CD1c-positive myeloid dendritic cell (primary cell): ENCODE measurements around the gene ATP2B2.
A peak's percentile ranks its signal among the peaks of the same experiment; 100 is the strongest.

ENCODE experiments used
- DNase-seq: peaks from one replicate; pipeline ENCODE4 v3.0.0-alpha.2; 2016; ENCODE audit errors: extremely low spot score

ATP2B2 gene

DNA sequence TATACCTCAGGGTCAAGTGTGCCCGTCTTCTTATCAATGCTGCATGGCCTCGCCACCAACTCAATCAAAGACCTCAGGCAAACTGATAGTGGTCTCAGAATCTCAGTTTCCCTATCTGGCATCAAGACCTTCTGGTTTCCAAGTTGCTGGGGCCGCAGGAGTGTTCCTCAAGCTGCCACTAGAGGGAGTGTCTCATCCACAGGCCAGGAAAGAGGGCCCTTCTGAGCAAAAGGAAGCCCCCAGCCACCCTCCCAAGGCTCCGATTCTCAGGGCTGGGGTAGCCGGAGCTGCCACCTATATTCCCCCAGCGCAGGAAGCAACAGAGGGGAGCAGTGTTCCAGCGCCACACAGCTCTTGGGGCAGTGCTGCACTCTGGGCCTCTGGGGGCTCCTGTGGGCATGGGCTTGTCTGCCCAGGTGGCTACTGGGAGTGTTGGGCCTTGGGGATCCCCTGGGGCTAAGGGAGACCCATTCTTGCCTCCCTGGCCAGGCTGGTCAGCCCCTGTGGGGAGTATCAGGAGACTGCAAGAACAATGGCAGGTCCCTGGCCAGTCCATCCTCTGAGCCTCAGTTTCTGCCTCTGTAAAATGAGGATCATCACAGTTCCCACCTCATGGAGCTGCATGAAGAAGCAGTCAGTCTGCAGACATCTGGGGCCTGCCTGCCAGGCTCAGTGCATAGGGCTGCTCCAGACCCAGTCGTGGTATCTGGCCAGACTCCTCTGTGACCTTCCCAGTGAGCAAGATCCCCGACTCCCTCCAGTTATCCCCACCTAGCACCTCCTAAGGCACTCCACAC, 161.0 kb downstream of the ATP2B2 start:
- DNase-seq, result peak; percentile 63

DNA sequence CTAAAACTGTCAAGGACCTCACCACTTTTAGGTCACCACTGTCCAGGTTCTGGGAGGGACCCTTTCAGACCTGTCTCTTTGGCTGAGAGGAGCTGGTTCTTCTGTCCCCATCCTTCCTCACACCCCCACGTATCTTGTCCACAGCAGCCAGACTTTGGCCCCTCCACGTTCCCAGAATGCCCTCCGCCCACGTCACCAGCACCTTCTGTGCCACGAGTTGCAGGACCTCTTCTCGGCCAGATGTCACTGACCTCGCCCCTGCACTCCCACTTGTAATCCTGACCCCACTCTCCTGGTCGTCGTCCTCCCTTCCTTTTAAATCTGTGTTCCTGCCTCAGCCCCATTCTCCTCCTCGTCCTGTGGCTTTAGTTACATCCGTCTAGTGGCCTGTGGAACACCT, 161.9 kb downstream of the ATP2B2 start:
- no peak for DNase-seq

DNA sequence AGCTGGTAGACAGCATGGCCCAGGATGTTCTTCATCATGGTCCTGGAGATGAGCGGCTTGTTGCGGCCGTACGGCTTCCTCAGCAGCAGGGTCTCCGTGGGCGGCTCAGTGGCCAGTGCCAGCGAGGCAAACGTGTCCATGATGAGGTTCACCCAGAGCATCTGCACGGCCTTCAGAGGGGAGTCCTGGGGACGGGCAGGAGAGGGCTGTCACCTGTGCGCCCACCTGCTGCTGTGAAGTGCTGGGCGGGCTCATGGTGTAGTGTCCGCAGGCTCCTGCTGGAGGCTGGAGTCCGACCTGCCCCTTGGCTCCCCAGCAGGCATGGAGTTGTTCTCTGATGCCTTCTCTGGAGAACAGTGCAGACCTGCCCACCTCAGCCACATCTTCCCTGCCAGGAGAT, 162.6 kb downstream of the ATP2B2 start:
- DNase-seq, result no peak

DNA sequence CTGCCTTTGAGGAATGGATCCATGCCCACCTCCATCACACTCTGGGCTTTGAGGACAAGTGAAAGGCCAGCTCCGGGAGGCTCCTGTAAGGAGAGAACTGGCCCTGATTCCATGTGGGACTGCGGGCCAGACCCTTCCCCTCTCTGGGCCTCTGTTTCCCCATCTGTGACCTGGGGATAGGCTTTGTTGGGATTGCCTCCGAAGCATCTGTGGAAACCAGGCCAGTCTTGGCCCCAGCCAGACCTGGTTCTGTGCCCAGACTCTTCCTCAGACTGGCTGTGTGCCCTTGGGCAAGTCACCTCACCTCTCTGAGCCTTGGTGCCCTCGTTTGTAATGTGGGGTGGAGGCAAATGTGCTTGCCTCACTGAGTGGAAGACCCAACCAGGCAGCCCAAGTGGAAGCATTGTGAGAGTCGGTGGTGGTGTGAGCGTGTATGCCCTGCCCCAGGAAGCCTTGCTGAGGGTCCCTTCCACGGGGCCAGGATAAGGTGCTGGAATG, 163.4 kb downstream of the ATP2B2 start:
- DNase-seq, result no peak

DNA sequence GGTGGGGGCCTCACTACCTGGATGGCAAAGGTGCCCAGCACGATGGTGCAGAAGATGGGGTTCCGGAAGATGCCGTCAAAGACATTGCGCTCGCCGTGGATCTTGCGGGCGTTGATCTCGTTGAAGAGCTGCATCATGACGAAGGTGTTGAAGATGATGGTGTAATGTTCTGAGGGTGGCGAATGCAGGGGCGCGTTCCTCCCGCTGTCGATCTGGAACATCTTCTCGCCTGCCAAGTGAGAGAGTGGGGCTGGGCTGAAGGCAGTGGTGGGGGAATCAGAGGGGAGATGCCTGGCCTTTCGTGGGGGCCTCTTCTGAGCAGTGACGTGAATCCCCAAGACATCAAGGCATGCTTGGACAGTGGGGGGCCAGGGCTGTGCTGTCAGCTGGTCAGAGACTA, 164.9 kb downstream of the ATP2B2 start:
- no peak for DNase-seq

DNA sequence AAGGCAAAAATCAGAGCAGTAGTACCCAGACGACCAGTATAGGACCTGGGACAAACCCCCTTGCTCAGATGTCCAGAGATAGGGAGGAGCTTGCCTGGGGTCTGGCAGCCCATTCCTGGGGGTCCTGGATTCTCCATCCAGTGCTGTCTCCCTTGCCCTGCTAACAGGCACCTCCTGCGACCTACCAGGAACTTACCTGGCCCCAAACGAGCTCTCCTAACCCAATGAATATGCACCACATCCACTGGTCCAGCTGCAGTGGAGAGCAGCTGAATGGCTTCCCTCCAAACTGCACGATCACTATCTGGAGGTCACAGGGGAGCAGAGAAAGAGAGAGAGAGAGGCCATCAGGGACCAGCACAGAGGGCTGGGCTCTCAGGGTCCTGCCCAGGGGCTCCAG, 165.3 kb downstream of the ATP2B2 start:
- no peak for DNase-seq

DNA sequence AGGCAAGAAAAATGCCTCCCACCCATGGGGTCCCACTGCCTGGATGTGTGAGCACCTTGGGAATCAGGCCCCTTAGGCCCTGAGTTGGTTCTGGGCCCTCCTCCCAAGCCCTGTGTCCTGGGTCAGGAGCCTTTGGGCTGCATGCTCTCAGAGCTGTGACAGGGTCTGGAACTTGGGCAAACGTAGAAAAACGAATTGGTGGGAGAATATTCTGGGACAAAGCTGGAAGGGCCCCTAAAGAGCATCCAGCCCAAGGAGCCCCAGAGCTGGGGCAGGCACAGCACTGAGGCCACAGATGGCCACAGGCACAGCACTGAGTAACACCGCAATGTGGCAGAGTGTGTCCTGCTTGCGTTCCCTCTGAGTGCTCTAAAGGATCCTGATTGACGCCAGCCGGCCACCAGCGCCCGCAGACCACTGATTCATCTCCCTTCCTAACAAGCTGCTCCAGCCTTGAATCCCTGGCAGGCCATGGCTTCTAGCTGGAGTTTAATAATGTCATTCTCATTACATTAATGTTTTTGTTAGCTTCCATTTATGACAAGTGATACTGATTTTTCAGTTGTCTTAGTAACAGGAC, 165.9 kb downstream of the ATP2B2 start:
- no peak for DNase-seq

DNA sequence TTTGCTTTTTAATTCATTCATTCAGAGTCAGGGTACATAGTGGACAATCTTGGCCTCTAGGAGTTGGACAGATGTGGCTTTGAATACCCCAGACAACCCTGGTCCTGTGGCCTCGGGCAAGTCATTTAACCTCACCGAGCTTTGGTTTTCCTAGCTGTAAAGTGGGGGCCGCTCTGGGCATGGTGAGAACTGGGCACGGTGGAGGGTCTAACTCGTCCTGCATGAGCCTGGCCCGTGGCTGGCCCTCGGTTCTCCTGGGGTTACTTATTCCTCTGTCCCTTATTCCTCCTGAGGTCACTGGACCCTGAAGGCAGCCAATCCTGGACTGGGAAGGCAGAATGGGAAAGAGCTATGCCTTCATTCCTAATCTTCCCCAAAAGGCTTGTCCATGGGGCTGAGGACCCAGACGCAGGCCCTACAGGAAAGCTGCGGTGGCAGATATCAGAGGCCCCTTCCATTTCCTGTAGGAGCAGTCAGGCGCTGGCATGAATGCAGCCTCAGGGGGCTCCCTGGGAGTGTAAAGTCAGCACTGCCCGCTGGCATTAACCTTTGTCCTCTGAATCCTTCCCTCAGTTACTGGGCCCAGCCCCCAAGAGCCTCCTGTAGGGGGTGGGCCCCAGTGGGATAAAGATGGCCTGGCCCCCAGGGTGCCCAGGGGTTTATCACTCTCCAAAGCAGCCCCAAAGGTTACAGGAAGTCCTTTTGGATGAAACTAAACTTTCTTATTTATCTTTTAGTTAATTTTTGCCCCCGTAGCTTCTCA, 166.6 kb downstream of the ATP2B2 start:
- no peak for DNase-seq

DNA sequence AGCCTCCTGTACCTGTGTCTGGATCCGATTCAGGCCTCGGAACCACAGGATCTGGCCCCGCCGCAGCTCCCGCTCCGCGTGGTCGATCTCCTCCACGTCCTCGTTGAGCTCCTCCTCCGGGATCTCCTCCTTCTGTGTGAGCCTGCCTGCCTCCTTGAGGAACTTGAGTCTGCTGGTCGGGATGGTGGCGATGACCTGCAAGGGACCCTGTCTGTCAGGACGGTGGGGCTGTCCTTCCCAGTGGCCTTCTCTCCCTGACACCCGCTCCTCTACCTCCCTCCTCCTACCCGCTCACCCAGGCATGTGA, 167.3 kb downstream of the ATP2B2 start:
- no peak for DNase-seq

DNA sequence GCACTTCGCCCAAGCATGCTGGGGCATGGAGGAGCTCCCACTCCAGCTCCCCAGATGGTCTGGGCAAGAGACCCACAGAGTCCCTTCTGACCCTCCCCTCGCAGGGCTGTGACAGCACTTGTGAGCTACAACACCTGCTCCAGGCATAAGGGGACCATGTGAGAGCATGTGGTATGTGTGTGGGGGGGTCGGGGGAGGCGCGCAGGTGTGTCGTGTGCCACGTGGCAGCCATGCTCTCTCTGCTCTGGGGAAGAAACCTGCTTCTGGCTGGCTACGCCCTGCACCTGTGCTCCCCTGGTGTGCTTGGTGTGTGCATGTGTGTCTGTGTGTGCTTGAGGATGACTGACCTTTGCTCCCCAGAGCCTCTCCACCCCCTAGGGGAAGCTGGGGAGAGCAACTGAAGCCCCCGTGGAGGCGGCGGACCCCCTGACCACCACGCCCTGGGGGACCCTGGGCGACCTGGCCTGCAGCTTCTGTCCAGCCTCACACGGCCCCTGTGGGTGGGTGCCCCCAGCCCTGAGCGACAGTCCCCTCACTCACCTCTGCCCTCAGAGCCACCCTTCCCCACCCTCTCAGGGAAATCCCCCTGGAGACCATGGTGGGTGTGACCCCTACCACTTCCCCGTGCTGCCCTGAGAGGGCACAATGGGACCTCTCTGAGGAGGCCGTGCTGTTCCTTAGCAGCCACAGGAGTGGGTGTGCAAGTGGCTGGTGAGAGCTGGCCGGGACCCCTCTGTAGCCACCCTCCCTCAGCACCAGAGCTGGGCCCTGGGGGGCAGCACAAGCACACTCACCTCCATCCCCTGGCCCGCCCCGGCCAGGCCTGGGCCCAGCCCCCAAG, 167.8 kb downstream of the ATP2B2 start:
- no peak for DNase-seq

DNA sequence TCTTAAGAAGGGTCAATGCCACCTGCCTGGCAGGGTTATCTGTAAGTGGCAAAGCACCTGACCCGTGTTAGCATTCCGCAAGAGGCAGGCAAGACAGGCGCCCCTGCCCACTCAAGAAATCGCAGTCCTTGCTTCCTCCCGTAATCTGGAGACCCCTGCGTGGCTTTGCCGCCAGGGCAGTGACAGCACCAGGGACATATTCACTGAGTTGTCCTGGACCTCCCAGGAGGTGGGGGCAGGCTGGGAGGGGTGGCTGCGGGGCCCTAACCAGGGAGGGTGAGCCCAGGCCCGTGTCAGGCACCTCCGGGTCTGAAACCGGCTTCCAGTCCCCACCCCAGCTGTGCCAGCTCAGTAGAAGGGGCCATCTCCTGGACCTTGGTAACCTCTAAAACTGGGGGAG, 168.6 kb downstream of the ATP2B2 start:
- no peak for DNase-seq

DNA sequence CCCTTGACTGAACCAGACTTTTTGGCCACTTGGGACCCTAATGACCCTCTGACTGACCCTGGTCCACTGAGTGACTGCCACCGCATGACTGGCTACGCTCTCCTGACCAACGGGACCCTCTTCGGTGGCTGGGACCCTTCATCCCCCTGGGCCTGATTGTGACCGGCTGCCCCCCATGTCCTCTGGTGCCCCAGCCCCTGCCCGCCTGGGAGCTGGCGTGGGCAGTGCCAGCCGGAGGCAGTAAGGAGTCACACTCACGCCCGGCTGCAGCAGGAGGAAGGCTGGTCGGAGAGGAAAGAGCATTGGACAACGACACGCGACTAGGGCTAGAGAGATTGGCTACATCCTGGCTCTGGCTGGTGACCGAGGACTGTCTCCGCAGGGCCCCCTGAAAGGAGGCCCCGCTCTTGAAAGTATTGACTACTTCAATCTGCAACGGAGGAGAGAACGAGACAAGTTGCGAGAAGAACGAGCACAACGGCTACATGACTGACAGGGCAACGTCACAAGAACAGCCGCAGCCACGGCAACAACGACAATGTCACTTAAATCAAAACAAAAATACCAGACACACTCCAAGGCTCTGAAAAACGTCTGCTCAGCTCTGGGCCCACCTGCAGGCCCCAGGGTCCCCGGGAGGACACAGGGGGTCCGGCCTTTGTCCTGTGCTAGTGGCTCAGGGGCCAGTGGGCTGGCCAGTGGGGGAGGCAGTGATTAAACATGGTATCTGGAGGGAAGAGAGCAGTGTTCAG, 169.3 kb downstream of the ATP2B2 start:
- no peak for DNase-seq

DNA sequence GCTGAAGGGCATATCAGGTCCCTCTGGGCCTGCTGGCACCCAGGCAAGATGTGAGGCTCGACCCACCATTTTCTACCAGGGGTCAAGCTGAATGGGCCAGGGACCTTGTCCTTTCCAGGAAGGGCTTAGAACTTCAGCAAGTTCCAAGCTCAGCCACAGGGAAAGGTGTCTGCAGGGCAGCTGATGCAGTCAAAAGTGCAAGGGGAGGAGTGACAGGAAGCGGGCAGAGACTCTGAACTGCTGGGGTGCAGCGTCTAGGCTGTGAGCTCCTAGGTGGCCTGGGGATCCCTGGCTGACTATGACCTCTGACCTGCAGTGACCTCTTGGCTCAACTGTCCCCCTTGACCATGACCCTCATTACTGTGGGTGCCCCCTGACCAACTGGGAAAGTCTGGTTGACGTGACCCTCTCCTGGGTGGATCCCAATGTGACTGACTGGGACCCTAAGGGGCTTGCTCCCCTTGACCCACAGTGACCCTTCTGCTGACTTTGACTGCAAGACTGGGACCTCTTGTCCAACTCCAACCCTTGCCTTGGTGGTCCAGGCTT, 170.1 kb downstream of the ATP2B2 start:
- DNase-seq, result no peak

DNA sequence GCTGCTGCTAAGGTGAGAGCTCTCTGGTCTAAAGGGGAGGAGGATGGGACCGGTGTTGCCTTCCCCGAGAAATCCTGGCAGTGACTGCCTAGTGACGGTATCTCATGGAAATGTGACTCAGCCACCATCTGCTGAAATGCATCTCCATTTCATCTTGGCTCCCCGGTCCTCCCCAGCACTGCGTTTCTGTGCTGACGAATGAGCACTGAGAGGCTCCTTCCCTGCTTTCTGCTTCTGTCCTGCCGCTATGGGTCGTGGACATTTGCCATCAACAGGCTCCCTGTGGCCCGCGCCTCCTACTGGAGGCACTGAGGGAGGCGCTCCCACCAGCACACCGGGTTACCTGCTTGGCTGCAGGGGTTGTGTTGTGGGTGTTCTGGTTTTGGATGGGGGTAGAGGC, 170.9 kb downstream of the ATP2B2 start:
- DNase-seq, result no peak

DNA sequence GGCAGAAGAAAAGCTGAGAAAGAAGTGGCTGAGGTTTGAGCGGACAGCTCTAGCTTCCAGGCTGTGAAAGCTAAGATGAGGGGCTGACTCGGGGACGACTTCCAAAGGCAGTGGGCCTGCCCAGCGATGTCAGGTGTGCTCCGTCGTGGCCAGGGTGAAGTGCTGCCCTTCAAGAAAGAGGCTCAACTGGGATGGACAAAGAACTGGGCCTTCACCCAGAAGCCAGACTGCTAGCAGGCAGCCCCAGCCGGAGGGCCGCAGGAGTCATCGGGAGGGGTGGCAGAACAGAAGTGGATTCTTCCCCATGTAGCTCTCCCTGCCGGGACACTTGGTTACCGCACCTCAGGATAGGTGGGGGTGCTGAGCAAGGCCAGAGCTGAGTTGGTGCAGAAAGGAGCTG, 171.3 kb downstream of the ATP2B2 start:
- no peak for DNase-seq

DNA sequence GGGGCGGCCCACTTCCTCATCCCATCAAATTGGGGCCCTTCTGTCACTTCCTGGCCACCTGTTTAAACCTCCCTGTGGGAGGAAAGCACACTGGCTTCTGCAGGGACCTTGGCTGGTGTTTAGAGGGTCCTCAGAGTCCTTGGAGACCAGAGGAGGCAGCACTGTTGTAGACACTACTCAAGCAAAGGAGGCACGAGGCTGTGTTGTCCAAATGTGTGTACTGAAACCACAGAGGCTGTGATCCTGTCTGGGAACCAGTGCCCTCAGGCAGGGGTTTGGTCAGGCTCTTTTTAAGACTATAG, 172.1 kb downstream of the ATP2B2 start:
- no peak for DNase-seq

DNA sequence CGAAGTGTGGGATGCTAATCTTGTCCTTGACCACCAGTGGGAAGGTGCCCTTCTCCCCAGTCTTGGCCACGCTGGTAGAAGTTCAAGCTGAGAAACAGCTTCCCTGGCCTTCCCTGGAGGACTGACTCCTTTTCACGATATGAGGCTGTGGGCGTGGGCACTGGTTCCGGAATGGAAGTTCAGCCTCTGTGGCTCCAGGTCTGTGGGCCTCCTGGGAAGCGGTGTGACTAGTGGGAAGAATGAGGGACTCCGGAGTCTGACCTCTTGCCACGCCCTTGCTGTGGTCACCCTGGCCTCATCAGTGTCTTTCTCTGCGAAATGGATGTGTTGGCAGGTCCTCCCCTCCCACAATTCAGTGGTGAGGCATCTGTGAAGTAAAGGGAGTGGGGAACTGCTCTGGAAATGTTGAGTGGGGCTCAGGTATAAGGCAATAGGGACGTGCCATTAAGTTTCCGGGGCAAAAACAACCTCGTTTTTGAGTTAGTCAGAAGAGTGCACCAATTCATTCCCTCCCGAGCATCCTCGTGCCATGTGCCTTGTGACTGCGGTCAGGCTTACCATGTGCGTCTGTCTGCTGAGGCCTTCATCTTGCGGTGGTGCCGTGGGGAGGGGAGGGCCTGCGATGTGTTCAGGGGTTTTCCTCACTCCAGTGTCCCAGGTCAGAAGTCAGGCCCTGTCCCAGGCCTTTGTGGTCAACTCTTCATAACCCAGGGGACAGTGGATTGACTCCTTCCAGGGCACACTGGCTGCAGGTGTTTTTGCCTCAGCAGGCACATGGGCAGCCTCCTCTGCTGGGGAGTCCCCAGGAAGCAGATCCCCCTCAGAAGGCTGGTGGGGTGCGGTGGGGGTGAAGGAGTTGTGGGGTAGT, 172.7 kb downstream of the ATP2B2 start:
- no peak for DNase-seq

DNA sequence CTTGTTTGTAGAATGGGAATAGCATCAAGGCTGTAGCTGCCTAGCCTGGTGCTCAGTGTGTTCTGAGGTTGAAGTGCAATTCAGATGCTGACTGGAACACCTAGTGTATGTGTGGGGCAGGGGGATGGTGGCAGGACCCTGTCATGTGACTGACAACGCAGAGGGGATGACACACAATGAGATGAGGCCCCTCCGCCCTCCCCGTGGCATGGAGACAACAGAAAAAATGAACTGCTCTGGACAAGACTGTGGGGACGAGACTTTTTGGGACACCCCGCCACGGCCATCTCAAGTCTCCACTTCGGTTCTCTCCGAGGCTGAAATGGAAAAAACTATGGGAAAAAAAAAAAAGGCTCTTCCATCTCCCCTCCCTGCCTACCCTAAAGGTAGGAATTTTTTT, 174.1 kb downstream of the ATP2B2 start:
- no peak for DNase-seq

DNA sequence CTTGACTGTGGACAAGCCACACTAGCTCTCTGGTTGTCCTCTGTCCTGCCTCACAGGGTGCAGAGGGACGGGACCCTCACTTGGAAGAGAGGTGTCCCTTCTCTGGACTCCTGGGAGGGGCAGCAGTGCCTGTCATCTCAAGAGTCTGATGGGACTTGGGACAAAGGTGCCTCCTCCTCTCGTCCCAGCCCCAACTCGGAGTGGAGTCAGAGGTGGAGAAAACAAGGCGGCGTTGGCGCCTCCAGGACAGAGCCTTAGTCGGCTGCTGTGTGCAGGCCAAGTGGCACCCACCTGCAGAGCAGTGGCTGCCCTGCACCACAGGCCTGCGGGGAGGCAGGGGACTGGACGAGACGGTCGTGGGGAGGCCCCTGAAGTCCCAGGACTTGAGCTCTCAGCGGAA, 175.1 kb downstream of the ATP2B2 start:
- no peak for DNase-seq

DNA sequence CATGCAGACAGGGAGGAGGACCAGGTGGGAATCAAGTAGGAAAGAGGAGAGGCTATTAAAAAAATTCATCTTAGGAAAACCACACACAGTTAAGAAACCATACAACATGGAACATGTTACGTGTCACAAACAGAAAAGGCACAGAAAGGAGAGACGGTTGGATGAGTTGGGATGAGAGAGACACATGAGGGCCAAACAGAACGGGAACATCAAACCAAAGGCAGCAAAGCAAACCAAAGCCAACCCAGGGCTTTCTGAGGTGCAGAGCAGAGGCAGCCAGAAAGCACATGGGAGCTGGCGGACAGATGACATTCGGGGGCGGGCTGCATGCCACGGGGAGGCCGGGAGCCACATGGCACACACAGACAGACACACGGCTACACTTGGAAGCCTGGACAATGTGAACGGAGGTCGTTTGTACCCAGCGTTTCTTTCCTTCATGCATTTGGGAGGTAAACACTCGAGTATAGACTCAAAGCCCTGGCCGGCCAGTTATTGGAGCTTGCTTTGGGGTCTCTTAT, 175.8 kb downstream of the ATP2B2 start:
- DNase-seq, result no peak
